ENCODE data around the gene GTF2IRD1. TPM values are rescaled to one million over a fixed set of nuclear protein-coding genes. Genes with fewer than 3 reads are reported as not detected.

Gene GTF2IRD1
- total RNA-seq, 1 experiment from 2014 or later, result not detected

- H3K79me2 ChIP-seq (ENCODE audit: low read length), result no peaks in the 10 kb centered on the region
- no peaks in the 10 kb centered on the region for H3K36me3 ChIP-seq (ENCODE audit: insufficient read depth, low read length)
- no peak overlapping the region for H3K4me2 ChIP-seq (ENCODE audit: low read depth, low read length, poor library complexity, severe bottlenecking)
- no peaks in the 10 kb centered on the region for H3K27me3 ChIP-seq (ENCODE audit: low read length)
- H3K9ac ChIP-seq (ENCODE audit: low read length), result no peak overlapping the region
- no peak overlapping the region for H3K4me3 ChIP-seq (ENCODE audit: low read length)
- H2AFZ ChIP-seq (ENCODE audit: low read length), result no peak overlapping the region
- H3K27ac ChIP-seq (ENCODE audit: low read length), result no peak overlapping the region
- no peaks in the 10 kb centered on the region for H3K9me2 ChIP-seq (replicated peaks; ENCODE audit: insufficient read depth, low read length)
- no peaks in the 10 kb centered on the region for H4K20me1 ChIP-seq (ENCODE audit: insufficient read depth, low read depth, low read length)
- no peaks in the 10 kb centered on the region for H3K4me1 ChIP-seq (ENCODE audit: low read length)
- no peaks in the 10 kb centered on the region for H3K9me3 ChIP-seq (ENCODE audit: low read length)
- no peak for DNase-seq
Observed at GRCh38 chr7:74455291-74455804, 1.6 kb downstream of the GTF2IRD1 start.

GRCh38 chr7:74455928-74456327, 2.2 kb downstream of the GTF2IRD1 start:
- Histone ChIP-seq H3K36me3 (ENCODE audit: insufficient read depth, low read length) (no peaks in the 10 kb centered on the region), H3K27ac (ENCODE audit: low read length) (no peak overlapping the region), H3K9me2 (replicated peaks; ENCODE audit: insufficient read depth, low read length) (no peaks in the 10 kb centered on the region), H3K4me1 (ENCODE audit: low read length) (no peaks in the 10 kb centered on the region), H3K9me3 (ENCODE audit: low read length) (no peaks in the 10 kb centered on the region), H3K27me3 (ENCODE audit: low read length) (no peaks in the 10 kb centered on the region), H3K9ac (ENCODE audit: low read length) (no peak overlapping the region), H2AFZ (ENCODE audit: low read length) (no peak overlapping the region), H4K20me1 (ENCODE audit: insufficient read depth, low read depth, low read length) (no peaks in the 10 kb centered on the region), H3K4me3 (ENCODE audit: low read length) (no peak overlapping the region), H3K79me2 (ENCODE audit: low read length) (no peaks in the 10 kb centered on the region), H3K4me2 (ENCODE audit: low read depth, low read length, poor library complexity, severe bottlenecking) (no peak overlapping the region)
- no peak for DNase-seq

- Histone ChIP-seq H3K79me2 (ENCODE audit: low read length) (no peaks in the 10 kb centered on the region), H3K36me3 (ENCODE audit: insufficient read depth, low read length) (no peaks in the 10 kb centered on the region), H3K4me3 (ENCODE audit: low read length) (no peak overlapping the region), H3K9me3 (ENCODE audit: low read length) (no peaks in the 10 kb centered on the region), H3K9me2 (replicated peaks; ENCODE audit: insufficient read depth, low read length) (no peaks in the 10 kb centered on the region), H3K9ac (ENCODE audit: low read length) (no peak overlapping the region), H2AFZ (ENCODE audit: low read length) (no peak overlapping the region), H3K27me3 (ENCODE audit: low read length) (no peaks in the 10 kb centered on the region), H3K4me1 (ENCODE audit: low read length) (no peaks in the 10 kb centered on the region), H3K27ac (ENCODE audit: low read length) (no peak overlapping the region), H4K20me1 (ENCODE audit: insufficient read depth, low read depth, low read length) (no peaks in the 10 kb centered on the region), H3K4me2 (ENCODE audit: low read depth, low read length, poor library complexity, severe bottlenecking) (no peak overlapping the region)
- no peak for DNase-seq
Observed at GRCh38 chr7:74457007-74457406, 3.3 kb downstream of the GTF2IRD1 start.

GRCh38 chr7:74461970-74462706, 8.4 kb downstream of the GTF2IRD1 start:
- Histone ChIP-seq H3K9me2 (replicated peaks; ENCODE audit: insufficient read depth, low read length) (no peaks in the 10 kb centered on the region), H3K9ac (ENCODE audit: low read length) (no peak overlapping the region), H3K27ac (ENCODE audit: low read length) (no peak overlapping the region), H3K4me2 (ENCODE audit: low read depth, low read length, poor library complexity, severe bottlenecking) (no peak overlapping the region), H4K20me1 (ENCODE audit: insufficient read depth, low read depth, low read length) (no peaks in the 10 kb centered on the region), H3K9me3 (ENCODE audit: low read length) (no peaks in the 10 kb centered on the region), H3K4me3 (ENCODE audit: low read length) (no peak overlapping the region), H3K36me3 (ENCODE audit: insufficient read depth, low read length) (no peaks in the 10 kb centered on the region), H2AFZ (ENCODE audit: low read length) (no peak overlapping the region), H3K79me2 (ENCODE audit: low read length) (no peaks in the 10 kb centered on the region), H3K27me3 (ENCODE audit: low read length) (no peaks in the 10 kb centered on the region), H3K4me1 (ENCODE audit: low read length) (no peaks in the 10 kb centered on the region)
- DNase-seq, result no peak

GRCh38 chr7:74462707-74463100, 9.0 kb downstream of the GTF2IRD1 start:
- no peak overlapping the region for H3K27ac ChIP-seq (ENCODE audit: low read length)
- H3K9me2 ChIP-seq (replicated peaks; ENCODE audit: insufficient read depth, low read length), result no peaks in the 10 kb centered on the region
- H2AFZ ChIP-seq (ENCODE audit: low read length), result no peak overlapping the region
- no peaks in the 10 kb centered on the region for H3K27me3 ChIP-seq (ENCODE audit: low read length)
- no peaks in the 10 kb centered on the region for H3K9me3 ChIP-seq (ENCODE audit: low read length)
- no peaks in the 10 kb centered on the region for H4K20me1 ChIP-seq (ENCODE audit: insufficient read depth, low read depth, low read length)
- H3K9ac ChIP-seq (ENCODE audit: low read length), result no peak overlapping the region
- DNase-seq, result no peak
- H3K4me1 ChIP-seq (ENCODE audit: low read length), result no peaks in the 10 kb centered on the region
- no peaks in the 10 kb centered on the region for H3K79me2 ChIP-seq (ENCODE audit: low read length)
- H3K36me3 ChIP-seq (ENCODE audit: insufficient read depth, low read length), result no peaks in the 10 kb centered on the region
- no peak overlapping the region for H3K4me2 ChIP-seq (ENCODE audit: low read depth, low read length, poor library complexity, severe bottlenecking)
- H3K4me3 ChIP-seq (ENCODE audit: low read length), result no peak overlapping the region

- no peak overlapping the region for H3K4me2 ChIP-seq (ENCODE audit: low read depth, low read length, poor library complexity, severe bottlenecking)
- no peaks in the 10 kb centered on the region for H3K36me3 ChIP-seq (ENCODE audit: insufficient read depth, low read length)
Observed at GRCh38 chr7:74464931-74465886, 11.5 kb downstream of the GTF2IRD1 start.

GRCh38 chr7:74466196-74466813, 12.6 kb downstream of the GTF2IRD1 start:
- Histone ChIP-seq H3K79me2 (ENCODE audit: low read length) (no peaks in the 10 kb centered on the region), H3K9ac (ENCODE audit: low read length) (no peak overlapping the region), H3K27me3 (ENCODE audit: low read length) (no peaks in the 10 kb centered on the region), H3K4me2 (ENCODE audit: low read depth, low read length, poor library complexity, severe bottlenecking) (no peak overlapping the region), H3K27ac (ENCODE audit: low read length) (no peak overlapping the region), H3K4me3 (ENCODE audit: low read length) (no peak overlapping the region), H4K20me1 (ENCODE audit: insufficient read depth, low read depth, low read length) (no peaks in the 10 kb centered on the region), H2AFZ (ENCODE audit: low read length) (no peak overlapping the region), H3K9me3 (ENCODE audit: low read length) (no peaks in the 10 kb centered on the region), H3K4me1 (ENCODE audit: low read length) (no peaks in the 10 kb centered on the region), H3K9me2 (replicated peaks; ENCODE audit: insufficient read depth, low read length) (no peaks in the 10 kb centered on the region), H3K36me3 (ENCODE audit: insufficient read depth, low read length) (no peaks in the 10 kb centered on the region)
- no peak for DNase-seq

More at GRCh38 chr7:74464931-74465886, 11.5 kb downstream of the GTF2IRD1 start:
- Histone ChIP-seq H3K79me2 (ENCODE audit: low read length) (no peaks in the 10 kb centered on the region), H4K20me1 (ENCODE audit: insufficient read depth, low read depth, low read length) (no peaks in the 10 kb centered on the region), H3K9ac (ENCODE audit: low read length) (no peak overlapping the region), H3K4me3 (ENCODE audit: low read length) (no peak overlapping the region), H3K27me3 (ENCODE audit: low read length) (no peaks in the 10 kb centered on the region), H3K27ac (ENCODE audit: low read length) (no peak overlapping the region), H2AFZ (ENCODE audit: low read length) (no peak overlapping the region), H3K9me2 (replicated peaks; ENCODE audit: insufficient read depth, low read length) (no peaks in the 10 kb centered on the region), H3K9me3 (ENCODE audit: low read length) (no peaks in the 10 kb centered on the region), H3K4me1 (ENCODE audit: low read length) (no peaks in the 10 kb centered on the region)
- no peak for DNase-seq

- no peak overlapping the region for H3K27ac ChIP-seq (ENCODE audit: low read length)
- H3K9me3 ChIP-seq (ENCODE audit: low read length), result no peaks in the 10 kb centered on the region
- H4K20me1 ChIP-seq (ENCODE audit: insufficient read depth, low read depth, low read length), result no peaks in the 10 kb centered on the region
- H3K36me3 ChIP-seq (ENCODE audit: insufficient read depth, low read length), result no peaks in the 10 kb centered on the region
- no peak overlapping the region for H2AFZ ChIP-seq (ENCODE audit: low read length)
- no peak for DNase-seq
- H3K4me1 ChIP-seq (ENCODE audit: low read length), result no peaks in the 10 kb centered on the region
- no peaks in the 10 kb centered on the region for H3K79me2 ChIP-seq (ENCODE audit: low read length)
- H3K9me2 ChIP-seq (replicated peaks; ENCODE audit: insufficient read depth, low read length), result no peaks in the 10 kb centered on the region
- H3K4me3 ChIP-seq (ENCODE audit: low read length), result no peak overlapping the region
- H3K27me3 ChIP-seq (ENCODE audit: low read length), result no peaks in the 10 kb centered on the region
- no peak overlapping the region for H3K4me2 ChIP-seq (ENCODE audit: low read depth, low read length, poor library complexity, severe bottlenecking)
- no peak overlapping the region for H3K9ac ChIP-seq (ENCODE audit: low read length)
Observed at GRCh38 chr7:74467876-74468275, 14.2 kb downstream of the GTF2IRD1 start.

Measured in Karpas-422 (cell line).